NCI-H1694 treated with DMSO at 0.1 percent for 48 hours (cell line): Measurements from ENCODE around the gene GPR65.
A peak's percentile ranks its signal among the peaks of the same experiment; 100 is the strongest.

Source experiments
- DNase-seq: peaks from one replicate; lab custom pipeline; 2025; lab: John Stamatoyannopoulos, UW

Gene GPR65

GRCh38 chr14:88005050-88005481, at the start of gene GPR65:
GPR65 (plus strand) TSS chr14:88005135; CDS start chr14:88010848, 5,713 bp downstream.
- no peak for DNase-seq

GRCh38 chr14:87955501-87955900, 49.4 kb upstream of the GPR65 start:
- no peak for DNase-seq

- DNase-seq = no peak
Observed at GRCh38 chr14:87960013-87960787, 44.7 kb upstream of the GPR65 start.

- no peak for DNase-seq
Observed at GRCh38 chr14:87961246-87961645, 43.7 kb upstream of the GPR65 start.

- no peak for DNase-seq
Observed at GRCh38 chr14:87966816-87967215, 38.1 kb upstream of the GPR65 start.

- DNase-seq = no peak
Observed at GRCh38 chr14:87967496-87967895, 37.4 kb upstream of the GPR65 start.

GRCh38 chr14:87971010-87971409, 33.9 kb upstream of the GPR65 start:
- no peak for DNase-seq

- DNase-seq = no peak
Observed at GRCh38 chr14:87975636-87976035, 29.3 kb upstream of the GPR65 start.

GRCh38 chr14:87979689-87980088, 25.2 kb upstream of the GPR65 start:
- DNase-seq = no peak

- DNase-seq = no peak
Observed at GRCh38 chr14:87989221-87989955, 15.5 kb upstream of the GPR65 start.

GRCh38 chr14:87989956-87990299, 15.0 kb upstream of the GPR65 start:
- no peak for DNase-seq

- no peak for DNase-seq
Observed at GRCh38 chr14:87990682-87991081, 14.3 kb upstream of the GPR65 start.

- no peak for DNase-seq
Observed at GRCh38 chr14:87992346-87992717, 12.6 kb upstream of the GPR65 start.

- DNase-seq = peak; percentile 63
Observed at GRCh38 chr14:87992718-87993628, 12.0 kb upstream of the GPR65 start, which contains the start of gene GALC. GALC (minus strand) TSS chr14:87993182; CDS start chr14:87993164, 18 bp downstream.

- no peak for DNase-seq
Observed at GRCh38 chr14:87994974-87995373, 10.0 kb upstream of the GPR65 start.

GRCh38 chr14:87995500-87996290, 9.2 kb upstream of the GPR65 start:
- no peak for DNase-seq

- no peak for DNase-seq
Observed at GRCh38 chr14:87996291-87996592, 8.7 kb upstream of the GPR65 start.

- no peak for DNase-seq
Observed at GRCh38 chr14:87998482-87998881, 6.5 kb upstream of the GPR65 start.

GRCh38 chr14:87999277-87999676, 5.7 kb upstream of the GPR65 start:
- no peak for DNase-seq

- DNase-seq = no peak
Observed at GRCh38 chr14:88002421-88003075, 2.4 kb upstream of the GPR65 start.

GRCh38 chr14:88003425-88003824, 1.5 kb upstream of the GPR65 start:
- no peak for DNase-seq
